H1 (cell line): Measurements from ENCODE around the gene MMS22L. TPM values are rescaled to one million over a fixed set of nuclear protein-coding genes. Genes with fewer than 3 reads are reported as not detected.

Experiments
- CTCF ChIA-PET: fragments of 300-600 bp; sonication (Branson Sonifier 250); formaldehyde crosslinking; loops from one replicate; lab custom pipeline; 2021; ENCODE audit not compliant: partially characterized antibody; lab: Charles Lee
- POLR2A ChIA-PET: fragments of 300-600 bp; sonication (Branson Sonifier 250); formaldehyde crosslinking; loops from one replicate; lab custom pipeline; 2021; ENCODE audit warnings: inconsistent platforms; ENCODE audit not compliant: partially characterized antibody; lab: Charles Lee
- DNase-seq, 2 experiments: peaks; one replicate each; pipeline versions ENCODE4 v3.0.0 to v3.0.0-alpha.2; 2010 to 2022; ENCODE audit warnings: low spot score in 2 of 2, low read depth in 1 of 2, mixed read lengths in 1 of 2
- FAIRE-seq: peaks from 2 replicates; lab custom pipeline; 2011; peaks lifted over from hg19 to GRCh38; lab: Jason Lieb, UNC
- H2AFZ ChIP-seq: 2 replicates; pipeline ENCODE4 v1.8.1; 2012; ENCODE audit warnings: low read length, inconsistent platforms
- H2AK5ac ChIP-seq: 2 replicates; pipeline ENCODE4 v1.6.1; 2013; ENCODE audit warnings: low read depth, low read length
- H2BK120ac ChIP-seq: replicated peaks from 2 replicates; pipeline ENCODE3; 2013; ENCODE audit warnings: low read depth, low read length, inconsistent platforms
- H2BK12ac ChIP-seq: 2 replicates; pipeline ENCODE4 v1.6.1; 2013; ENCODE audit warnings: low read depth, low read length
- H2BK15ac ChIP-seq: 2 replicates; pipeline ENCODE4 v1.6.1; 2013; ENCODE audit warnings: low read length
- H2BK20ac ChIP-seq: 2 replicates; pipeline ENCODE4 v1.6.1; 2013; ENCODE audit warnings: low read length
- H2BK5ac ChIP-seq: 2 replicates; pipeline ENCODE4 v1.6.1; 2013; ENCODE audit warnings: low read depth, low read length
- H3K14ac ChIP-seq: 2 replicates; pipeline ENCODE4 v1.6.1; 2013; ENCODE audit warnings: inconsistent platforms; ENCODE audit not compliant: insufficient read length
- H3K18ac ChIP-seq: 2 replicates; pipeline ENCODE4 v1.6.1; 2013; ENCODE audit warnings: low read length; ENCODE audit errors: extremely low read depth
- H3K23ac ChIP-seq: 2 replicates; pipeline ENCODE4 v1.6.1; 2013; ENCODE audit warnings: inconsistent platforms; ENCODE audit not compliant: insufficient read length
- H3K23me2 ChIP-seq: 2 replicates; pipeline ENCODE4 v1.6.1; 2013; ENCODE audit warnings: low read depth, low read length
- H3K27ac ChIP-seq: 2 replicates; pipeline ENCODE4 v1.6.1; 2011; ENCODE audit warnings: low read depth, low read length, inconsistent platforms
- H3K27me3 ChIP-seq, 4 experiments: replicated peaks in 1 of 4; 1 replicate in 1 of 4; 2 replicates in 3 of 4; pipeline versions ENCODE4 v1.6.1 to v1.8.1; 2011 to 2013; ENCODE audit warnings: low read length in 3 of 4, mild to moderate bottlenecking in 3 of 4, inconsistent platforms in 2 of 4, mixed read lengths in 2 of 4, moderate library complexity in 1 of 4; ENCODE audit not compliant: control insufficient read depth in 3 of 4, insufficient read depth in 3 of 4; ENCODE audit errors: extremely low read depth in 1 of 4
- H3K36me3 ChIP-seq, 4 experiments: 2 replicates each; pipeline versions ENCODE4 v1.6.1 to v1.8.1; 2011 to 2013; ENCODE audit warnings: mild to moderate bottlenecking in 4 of 4, low read length in 3 of 4, moderate library complexity in 2 of 4, control low read depth in 1 of 4, inconsistent platforms in 1 of 4; ENCODE audit not compliant: insufficient read depth in 4 of 4, control insufficient read depth in 2 of 4
- H3K4ac ChIP-seq: replicated peaks from 2 replicates; pipeline ENCODE3; 2013; ENCODE audit warnings: low read length, low read depth, mixed read lengths, inconsistent platforms; ENCODE audit not compliant: insufficient read length
- H3K4me1 ChIP-seq, 4 experiments: replicated peaks in 1 of 4; 1 replicate in 1 of 4; 2 replicates in 3 of 4; pipeline versions ENCODE4 v1.6.1 to v1.8.1; 2011 to 2013; ENCODE audit warnings: low read length in 3 of 4, inconsistent platforms in 2 of 4, mixed read lengths in 1 of 4; ENCODE audit not compliant: insufficient read depth in 4 of 4, control insufficient read depth in 3 of 4
- H3K4me2 ChIP-seq, 2 experiments: 2 replicates each; pipeline versions ENCODE4 v1.6.1 to v1.8.1; 2011 to 2013; ENCODE audit warnings: low read depth in 2 of 2, low read length in 2 of 2, control low read depth in 1 of 2, inconsistent platforms in 1 of 2, mild to moderate bottlenecking in 1 of 2; ENCODE audit not compliant: insufficient read depth in 1 of 2
- H3K4me3 ChIP-seq, 4 experiments: fragments of 200-600, 300-600 bp in 1 of 4; sonication (generic), shearing (Covaris generic), sonication (Bioruptor Twin) in 1 of 4; 2 replicates each; pipeline versions ENCODE4 v1.5.1 to v1.8.1; 2011 to 2016; ENCODE audit warnings: low read length in 4 of 4, low read depth in 3 of 4, control low read depth in 2 of 4, inconsistent platforms in 2 of 4, mild to moderate bottlenecking in 2 of 4, mixed read lengths in 1 of 4, moderate library complexity in 1 of 4; ENCODE audit not compliant: insufficient read depth in 2 of 4; ENCODE audit errors: extremely low read depth in 1 of 4
- H3K56ac ChIP-seq: replicated peaks from 2 replicates; pipeline ENCODE3; 2013; ENCODE audit warnings: low read depth, mild to moderate bottlenecking, mixed read lengths, low read length, inconsistent platforms; ENCODE audit not compliant: insufficient read length
- H3K79me1 ChIP-seq: 2 replicates; pipeline ENCODE4 v1.6.1; 2013; ENCODE audit warnings: low read depth, low read length, control low read depth
- H3K79me2 ChIP-seq, 2 experiments: 2 replicates each; pipeline versions ENCODE4 v1.6.1 to v1.8.1; 2012 to 2013; ENCODE audit warnings: low read length in 2 of 2, mild to moderate bottlenecking in 2 of 2, inconsistent platforms in 1 of 2; ENCODE audit not compliant: insufficient read depth in 2 of 2, control insufficient read depth in 1 of 2
- H3K9ac ChIP-seq, 4 experiments: replicated peaks in 1 of 4; 1 replicate in 1 of 4; 2 replicates in 3 of 4; pipeline versions ENCODE4 v1.6.1 to v1.8.1; 2011 to 2013; ENCODE audit warnings: low read depth in 3 of 4, low read length in 3 of 4, control low read depth in 2 of 4, mild to moderate bottlenecking in 2 of 4, moderate library complexity in 2 of 4, inconsistent platforms in 1 of 4; ENCODE audit errors: extremely low read depth in 1 of 4
- H3K9me3 ChIP-seq, 2 experiments: 2 replicates each; pipeline versions ENCODE4 v1.6.1 to v1.8.1; 2012 to 2013; ENCODE audit warnings: mild to moderate bottlenecking in 2 of 2, moderate library complexity in 2 of 2, control low read depth in 1 of 2, inconsistent platforms in 1 of 2, low read depth in 1 of 2, low read length in 1 of 2, mixed read lengths in 1 of 2; ENCODE audit not compliant: insufficient read depth in 2 of 2
- H4K20me1 ChIP-seq, 2 experiments: replicated peaks in 1 of 2; 2 replicates each; pipeline versions ENCODE3 to v1.8.1; 2011 to 2013; ENCODE audit warnings: inconsistent platforms in 2 of 2, low read length in 2 of 2, mild to moderate bottlenecking in 1 of 2; ENCODE audit not compliant: insufficient read depth in 2 of 2, control insufficient read depth in 1 of 2
- H4K5ac ChIP-seq: 2 replicates; pipeline ENCODE4 v1.6.1; 2013; ENCODE audit warnings: low read length, low read depth, mixed read lengths, inconsistent platforms; ENCODE audit not compliant: insufficient read length
- H4K8ac ChIP-seq: 2 replicates; pipeline ENCODE4 v1.8.0; 2013; ENCODE audit warnings: mild to moderate bottlenecking, moderate library complexity, low read length, inconsistent platforms; ENCODE audit not compliant: insufficient read depth; ENCODE audit errors: extremely low read depth
- H4K91ac ChIP-seq: replicated peaks from 2 replicates; pipeline ENCODE3; 2013; ENCODE audit warnings: low read length, mixed read lengths, inconsistent platforms; ENCODE audit not compliant: insufficient read length
- CHD1 ChIP-seq: IDR thresholded peaks from 2 replicates; pipeline ENCODE4 v1.6.1; 2012; ENCODE audit warnings: low read depth, low read length, improper control_type of control experiment
- CREB1 ChIP-seq: IDR thresholded peaks from 2 replicates; pipeline ENCODE4 v1.6.1; 2012; ENCODE audit warnings: inconsistent platforms
- EZH2 ChIP-seq: fragments of 200-600 bp; sonication (generic); IDR thresholded peaks from 2 replicates; pipeline ENCODE4 v1.7.1; 2012; ENCODE audit warnings: low read depth, mild to moderate bottlenecking, moderate library complexity, low read length, inconsistent platforms; ENCODE audit not compliant: severe bottlenecking
- GABPA ChIP-seq: IDR thresholded peaks from 2 replicates; pipeline ENCODE4 v1.6.1; 2011; ENCODE audit warnings: mild to moderate bottlenecking, low read length, moderate library complexity, borderline replicate concordance; ENCODE audit not compliant: insufficient read depth
- KDM5A ChIP-seq: fragments of 200-600 bp; IDR thresholded peaks from 2 replicates; pipeline ENCODE4 v1.7.1; 2012; ENCODE audit warnings: mild to moderate bottlenecking, low read length, inconsistent platforms, mixed read lengths
- MAX ChIP-seq: IDR thresholded peaks from 2 replicates; pipeline ENCODE4 v1.6.1; 2012; ENCODE audit warnings: inconsistent platforms
- NRF1 ChIP-seq: IDR thresholded peaks from 2 replicates; pipeline ENCODE4 v1.6.1; 2011; ENCODE audit warnings: mild to moderate bottlenecking, low read depth, low read length, improper control_type of control experiment
- PHF8 ChIP-seq: fragments of 200-600 bp; sonication (generic); conservative IDR thresholded peaks from 2 replicates; pipeline ENCODE4 v1.7.1; 2012; ENCODE audit warnings: low read depth, mild to moderate bottlenecking, inconsistent platforms, low read length, moderate library complexity
- TAF1 ChIP-seq: IDR thresholded peaks from 2 replicates; pipeline ENCODE4 v1.6.1; 2011; ENCODE audit warnings: mild to moderate bottlenecking, low read depth, low read length
- WGBS, 2 experiments: shearing (Covaris generic) in 1 of 2; methylation state at CpG; one replicate each; pipeline versions ENCODE4 v1.1.6 to v1.1.7; 2013 to 2015; ENCODE audit warnings: low lambda C conversion rate in 2 of 2, mixed read lengths in 2 of 2, inconsistent platforms in 1 of 2, low coverage in 1 of 2, missing lambda C conversion rate in 1 of 2; ENCODE audit not compliant: insufficient replicate concordance in 2 of 2, insufficient coverage in 1 of 2, insufficient read length in 1 of 2; ENCODE audit errors: extremely low coverage in 1 of 2, missing lambda C conversion rate in 1 of 2; 5-methylcytosine and 5-hydroxymethylcytosine counted together
- polyA plus RNA-seq, 7 experiments: library from polyadenylated mRNA; depleted of rRNA in 3 of 7; stranded (reverse) in 5 of 7; unstranded in 2 of 7; fragments of >200 nt in 5 of 7; fragments of 200-250 nt in 2 of 7; gene quantifications; 1 replicate in 5 of 7; 2 replicates in 1 of 7; 4 replicates in 1 of 7; pipeline versions ENCODE4 v1.2.1 to v1.2.3, GENCODE V29; 2011 to 2013; ENCODE audit warnings: missing spikeins in 2 of 7, mixed read lengths in 2 of 7
- total RNA-seq: library from RNA; stranded (reverse); fragmentation: NEBNext Ultra II Directional; extraction: Animal tissue kit (Norgen Biotek cat#: 25700); gene quantifications from 2 replicates; pipeline ENCODE4 v1.2.1, GENCODE V29; 2021

The MMS22L gene
- total and polyA plus RNA-seq, 2 of the 8 experiments (the other 6 are each of a cell fraction or from before 2014, with no cell fraction given), result 11.1 to 32.6 TPM

DNA sequence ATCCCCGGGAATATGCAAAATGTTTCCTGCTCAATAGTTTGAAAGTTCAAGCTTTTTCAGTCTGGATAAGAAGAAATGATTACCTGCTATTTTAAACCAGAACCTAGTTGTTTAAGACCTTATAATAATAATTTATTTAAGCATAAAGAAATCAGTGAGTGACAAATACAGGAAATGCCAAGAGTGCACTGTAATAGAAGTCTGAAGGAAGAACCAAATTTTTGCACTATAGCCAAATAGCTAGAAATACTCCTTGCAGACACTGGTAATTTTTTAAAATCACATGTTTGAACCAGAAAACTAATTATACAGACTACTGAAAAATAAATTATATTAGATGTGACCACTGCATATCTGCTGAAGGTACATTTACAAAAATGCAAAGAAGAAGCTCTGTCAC is 93.2 kb downstream of the MMS22L start:
- Histone ChIP-seq H4K5ac (no peak overlapping the region), H3K23ac (no peak overlapping the region), H2AFZ (no peak overlapping the region), H2BK120ac (no peak overlapping the region), H3K27ac (no peak overlapping the region), H3K27me3 (no peaks in the 10 kb centered on the region), H2BK12ac (no peak overlapping the region), H3K79me1 (no peaks in the 10 kb centered on the region), H3K56ac (no peak overlapping the region), H3K9ac (no peak overlapping the region), H2BK15ac (no peak overlapping the region), H4K8ac (no peak overlapping the region), H3K14ac (no peak overlapping the region), H3K18ac (no peak overlapping the region), H3K36me3 (peaks cover 0 to 3% (median 2%) of the 10 kb centered on the region in 4 experiments; a peak in 2 of 8 replicates), H3K9me3 (no peaks in the 10 kb centered on the region), H3K4me2 (no peak overlapping the region), H3K23me2 (no peaks in the 10 kb centered on the region; the same call in 1 of the 2 replicates), H2AK5ac (no peak overlapping the region), H3K4me3 (no peak overlapping the region), H2BK20ac (no peak overlapping the region), H3K79me2 (no peaks in the 10 kb centered on the region; a peak in 1 of 4 replicates), H3K4ac (no peak overlapping the region), H4K20me1 (no peaks in the 10 kb centered on the region), H4K91ac (no peak overlapping the region), H3K4me1 (no peaks in the 10 kb centered on the region), H2BK5ac (no peak overlapping the region)
- TF ChIP-seq GABPA (no peak), CHD1 (no peak), TAF1 (no peak), KDM5A (no peak), EZH2 (no peak), NRF1 (no peak), MAX (no peak), PHF8 (no peak), CREB1 (no peak)
- DNase-seq (no peak), FAIRE-seq (no peak)
- CTCF ChIA-PET, result interaction anchor here (0.8 to 5.4 kb wide), 10 partner anchors 9 to 1673 kb away, joined by 3 to 57 read pairs (median 6); no protein-coding TSS in a partner anchor
- 90% methylated on average over 1 of the region's 1 CpG; no CpG with 5 or more reads in 1 of the 2 experiments for WGBS, 2 experiments
- POLR2A ChIA-PET, result interaction anchor here (0.9 kb wide), 1 partner anchor 26 kb away, joined by 4 read pairs; no protein-coding TSS in a partner anchor
